Epithelial cell of esophagus (primary cell): ENCODE results near the gene INHBA.

ENCODE experiments used
- DNase-seq: peaks from one replicate; pipeline ENCODE4 v3.0.0; 2010; ENCODE audit warnings: low read depth
- H3K4me3 ChIP-seq: 2 replicates; pipeline ENCODE4 v1.5.1; 2011; ENCODE audit warnings: mild to moderate bottlenecking, low read length, control low read depth
- TF ChIP-seq, protein P1 (sequence below): IDR thresholded peaks from 2 replicates; pipeline ENCODE4 v1.5.1; 2011; ENCODE audit warnings: low read depth, mild to moderate bottlenecking, low read length, control low read depth, inconsistent platforms; ENCODE audit not compliant: insufficient read depth; ENCODE audit errors: missing control alignments

INHBA gene

DNA sequence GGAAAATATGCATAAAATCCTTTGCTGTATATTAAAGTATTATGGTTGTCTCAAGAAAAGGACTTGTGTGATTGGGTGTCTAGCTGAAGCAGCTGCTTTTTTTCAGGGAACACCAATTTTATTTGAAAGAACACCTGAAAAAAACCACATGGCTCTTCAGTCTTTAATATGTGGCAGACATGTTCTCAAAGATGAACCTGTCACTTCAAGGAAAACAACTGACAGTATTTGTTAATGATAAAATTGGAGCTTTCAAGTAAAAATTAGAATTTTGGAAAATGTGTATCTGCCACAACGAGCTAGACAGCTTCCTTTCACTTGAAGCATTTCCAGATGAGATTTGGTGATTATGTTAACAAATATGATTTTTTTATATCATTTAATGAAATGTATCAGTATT, 59.3 kb downstream of the INHBA start:
- DNase-seq: no peak
- H3K4me3 ChIP-seq: no peak overlapping the region
- TF ChIP-seq, protein P1, sequence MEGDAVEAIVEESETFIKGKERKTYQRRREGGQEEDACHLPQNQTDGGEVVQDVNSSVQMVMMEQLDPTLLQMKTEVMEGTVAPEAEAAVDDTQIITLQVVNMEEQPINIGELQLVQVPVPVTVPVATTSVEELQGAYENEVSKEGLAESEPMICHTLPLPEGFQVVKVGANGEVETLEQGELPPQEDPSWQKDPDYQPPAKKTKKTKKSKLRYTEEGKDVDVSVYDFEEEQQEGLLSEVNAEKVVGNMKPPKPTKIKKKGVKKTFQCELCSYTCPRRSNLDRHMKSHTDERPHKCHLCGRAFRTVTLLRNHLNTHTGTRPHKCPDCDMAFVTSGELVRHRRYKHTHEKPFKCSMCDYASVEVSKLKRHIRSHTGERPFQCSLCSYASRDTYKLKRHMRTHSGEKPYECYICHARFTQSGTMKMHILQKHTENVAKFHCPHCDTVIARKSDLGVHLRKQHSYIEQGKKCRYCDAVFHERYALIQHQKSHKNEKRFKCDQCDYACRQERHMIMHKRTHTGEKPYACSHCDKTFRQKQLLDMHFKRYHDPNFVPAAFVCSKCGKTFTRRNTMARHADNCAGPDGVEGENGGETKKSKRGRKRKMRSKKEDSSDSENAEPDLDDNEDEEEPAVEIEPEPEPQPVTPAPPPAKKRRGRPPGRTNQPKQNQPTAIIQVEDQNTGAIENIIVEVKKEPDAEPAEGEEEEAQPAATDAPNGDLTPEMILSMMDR: no peak

DNA sequence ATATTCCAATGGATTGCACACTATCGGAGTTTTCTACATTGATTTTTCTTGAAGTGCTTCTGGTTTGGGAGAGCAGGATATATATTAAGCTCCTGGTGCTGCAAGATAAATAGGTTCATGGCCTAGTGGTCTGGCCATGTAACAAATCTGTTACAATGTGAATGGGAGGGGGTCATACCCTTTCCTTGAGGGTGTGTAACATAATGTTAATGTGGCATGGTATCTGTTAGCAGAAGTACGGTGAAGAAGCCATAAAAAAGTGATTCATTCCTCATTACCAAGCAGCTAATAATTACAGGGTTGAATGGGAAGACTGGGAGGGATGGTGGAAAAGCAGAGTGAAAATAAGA, 61.2 kb downstream of the INHBA start:
- H3K4me3 ChIP-seq: no peak overlapping the region
- no peak for DNase-seq
- TF ChIP-seq, protein P1: no peak

- H3K4me3 ChIP-seq: no peak overlapping the region
- TF ChIP-seq, protein P1: no peak
- no peak for DNase-seq
These were observed 61.8 kb downstream of the INHBA start for GRCh38 chr7:41641011-41641664.

GRCh38 chr7:41640487-41640886, 62.4 kb downstream of the INHBA start:
- TF ChIP-seq, protein P1: no peak
- DNase-seq: no peak
- H3K4me3 ChIP-seq: no peak overlapping the region

GRCh38 chr7:41637049-41637448, 65.8 kb downstream of the INHBA start:
- TF ChIP-seq, protein P1: no peak
- peak; percentile 41 for DNase-seq

More at GRCh38 chr7:41637049-41637448, 65.8 kb downstream of the INHBA start:
- no peak overlapping the region for H3K4me3 ChIP-seq
